Prostate gland (tissue), 2 donors: ENCODE measurements around the gene ZMAT5. TPM values are rescaled to one million over a fixed set of nuclear protein-coding genes. Genes with fewer than 3 reads are reported as not detected.

Experiments
- DNase-seq: peaks from one replicate; pipeline ENCODE4 v3.0.0-alpha.2; 2019; ENCODE audit warnings: low spot score
- H3K27ac ChIP-seq, 2 donors: fragments of 200-600 bp; sonication (generic); 2 replicates each; pipeline ENCODE4 v1.5.1; 2017 to 2019
- H3K27me3 ChIP-seq: fragments of 200-600 bp; sonication (generic); replicated peaks from 2 replicates; pipeline ENCODE4 v1.5.1; 2019; ENCODE audit not compliant: insufficient read depth
- H3K36me3 ChIP-seq, 2 donors: fragments of 200-600 bp; sonication (generic); 1 replicate in 1 of 2; 2 replicates in 1 of 2; pipeline versions ENCODE4 v1.5.1 to v1.8.1; 2017 to 2019
- H3K4me1 ChIP-seq: fragments of 200-600 bp; sonication (generic); replicated peaks from 2 replicates; pipeline ENCODE4 v1.5.1; 2019
- H3K4me3 ChIP-seq, 2 donors: fragments of 200-600 bp; sonication (generic); 2 replicates each; pipeline ENCODE4 v1.5.1; 2017 to 2019
- H3K9me3 ChIP-seq: fragments of 200-600 bp; sonication (generic); 2 replicates; pipeline ENCODE4 v1.5.1; 2017
- POLR2A ChIP-seq: fragments of 450-650 bp; IDR thresholded peaks from one replicate; pipeline ENCODE4 v1.6.1; 2016; ENCODE audit warnings: antibody characterized with exemption, mild to moderate bottlenecking
- POLR2AphosphoS5 ChIP-seq: sonication (generic); formaldehyde crosslinking; IDR thresholded peaks from one replicate; pipeline ENCODE4 v1.6.1; 2017; ENCODE audit warnings: antibody characterized with exemption
- WGBS: methylation state at CpG from one replicate; pipeline ENCODE4 v1.1.5; 2018; 5-methylcytosine and 5-hydroxymethylcytosine counted together
- intact Hi-C: fragments of 100-400 bp; cut with DNase I; formaldehyde crosslinking; loops from one replicate; pipeline ENCODE4 v1.14.2; 2022
- total RNA-seq, 2 donors: library from RNA; depleted of rRNA; stranded (reverse); fragments of >200 nt; gene quantifications; one replicate each; pipeline ENCODE4 v1.1.0, GENCODE V29; 2016
- TF ChIP-seq, protein P1 (sequence below), 4 experiments: fragments of 200-600 bp in 2 of 4; fragments of 450-650 bp in 2 of 4; sonication (generic) in 2 of 4; IDR thresholded peaks; 1 replicate in 3 of 4; 2 replicates in 1 of 4; pipeline ENCODE4 v1.5.1; 2016 to 2019; ENCODE audit warnings: antibody characterized with exemption in 4 of 4, mild to moderate bottlenecking in 2 of 4, moderate library complexity in 2 of 4

The ZMAT5 gene
- total RNA-seq, 2 donors from 2014 or later, result 32.9 to 33.5 TPM

DNA sequence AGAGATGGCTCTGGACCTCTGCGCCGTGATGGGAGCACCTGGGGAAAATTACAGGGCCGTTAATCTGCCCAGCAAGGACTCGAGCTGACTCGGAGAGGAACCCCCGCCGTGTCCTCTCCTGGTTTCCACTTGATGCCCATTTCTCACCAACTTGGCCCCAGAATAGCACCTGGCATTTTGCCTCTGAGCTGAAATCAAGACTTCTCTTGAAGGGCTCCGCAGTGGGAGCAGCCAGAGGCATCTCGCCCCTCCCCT, 66.0 kb downstream of the ZMAT5 start:
- no peak for DNase-seq
- WGBS, result 45% methylated on average over 9 of the region's 9 CpGs
- H3K27me3 ChIP-seq, result no peaks in the 10 kb centered on the region
- H3K36me3 ChIP-seq, result no peaks in the 10 kb centered on the region
- TF ChIP-seq, protein P1, sequence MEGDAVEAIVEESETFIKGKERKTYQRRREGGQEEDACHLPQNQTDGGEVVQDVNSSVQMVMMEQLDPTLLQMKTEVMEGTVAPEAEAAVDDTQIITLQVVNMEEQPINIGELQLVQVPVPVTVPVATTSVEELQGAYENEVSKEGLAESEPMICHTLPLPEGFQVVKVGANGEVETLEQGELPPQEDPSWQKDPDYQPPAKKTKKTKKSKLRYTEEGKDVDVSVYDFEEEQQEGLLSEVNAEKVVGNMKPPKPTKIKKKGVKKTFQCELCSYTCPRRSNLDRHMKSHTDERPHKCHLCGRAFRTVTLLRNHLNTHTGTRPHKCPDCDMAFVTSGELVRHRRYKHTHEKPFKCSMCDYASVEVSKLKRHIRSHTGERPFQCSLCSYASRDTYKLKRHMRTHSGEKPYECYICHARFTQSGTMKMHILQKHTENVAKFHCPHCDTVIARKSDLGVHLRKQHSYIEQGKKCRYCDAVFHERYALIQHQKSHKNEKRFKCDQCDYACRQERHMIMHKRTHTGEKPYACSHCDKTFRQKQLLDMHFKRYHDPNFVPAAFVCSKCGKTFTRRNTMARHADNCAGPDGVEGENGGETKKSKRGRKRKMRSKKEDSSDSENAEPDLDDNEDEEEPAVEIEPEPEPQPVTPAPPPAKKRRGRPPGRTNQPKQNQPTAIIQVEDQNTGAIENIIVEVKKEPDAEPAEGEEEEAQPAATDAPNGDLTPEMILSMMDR (IDR thresholded peaks at IDR 0.05), result no peak
- TF ChIP-seq POLR2A, result no peak
- TF ChIP-seq POLR2AphosphoS5, result no peak
- no peaks in the 10 kb centered on the region for H3K9me3 ChIP-seq
- H3K4me3 ChIP-seq, result no peak overlapping the region
- no peak overlapping the region for H3K27ac ChIP-seq
- H3K4me1 ChIP-seq, result no peaks in the 10 kb centered on the region
- intact Hi-C loops, result no loop called here

DNA sequence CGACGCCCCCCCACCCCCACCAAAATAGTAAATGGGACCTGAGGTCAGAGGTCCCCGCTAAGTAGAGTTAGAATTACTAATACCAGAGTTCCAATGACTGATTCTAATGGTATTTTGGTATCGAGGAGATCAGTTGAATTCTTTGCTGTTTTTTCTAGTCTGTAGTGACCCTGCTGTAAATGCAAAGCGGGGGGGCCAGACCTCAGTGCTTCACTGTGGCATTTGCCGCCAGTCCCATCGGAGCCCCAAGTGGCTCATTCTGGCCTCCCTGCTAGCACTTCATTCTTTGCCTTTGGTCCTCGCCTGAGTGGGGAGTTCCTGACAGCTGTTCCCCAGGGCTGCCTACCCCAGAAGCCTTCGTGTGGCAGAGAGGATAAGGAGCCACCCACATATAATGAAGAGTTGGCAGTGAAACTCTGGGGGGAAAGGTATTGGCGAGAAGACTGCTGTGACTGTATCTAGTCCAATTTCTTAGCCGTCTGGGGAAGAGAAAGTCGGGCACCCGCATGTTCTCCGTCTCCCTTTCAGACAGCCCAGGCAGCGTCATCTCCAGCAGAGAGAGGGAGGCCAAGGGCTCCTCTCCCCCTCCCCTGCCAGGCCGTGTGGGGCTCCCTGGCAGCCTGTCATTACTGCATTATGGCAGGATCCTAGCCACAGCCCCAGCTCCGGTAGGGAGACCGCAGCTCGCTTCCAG, 66.5 kb downstream of the ZMAT5 start:
- no peaks in the 10 kb centered on the region for H3K27me3 ChIP-seq
- WGBS, result 56% methylated on average over 19 of the region's 19 CpGs
- no peaks in the 10 kb centered on the region for H3K4me1 ChIP-seq
- no peaks in the 10 kb centered on the region for H3K9me3 ChIP-seq
- no peak for DNase-seq
- H3K27ac ChIP-seq, result no peak overlapping the region
- intact Hi-C loops, result no loop called here
- TF ChIP-seq POLR2A (no peak), POLR2AphosphoS5 (no peak)
- TF ChIP-seq, protein P1 (IDR thresholded peaks at IDR 0.05), result no peak
- no peaks in the 10 kb centered on the region for H3K36me3 ChIP-seq
- H3K4me3 ChIP-seq, result no peak overlapping the region

DNA sequence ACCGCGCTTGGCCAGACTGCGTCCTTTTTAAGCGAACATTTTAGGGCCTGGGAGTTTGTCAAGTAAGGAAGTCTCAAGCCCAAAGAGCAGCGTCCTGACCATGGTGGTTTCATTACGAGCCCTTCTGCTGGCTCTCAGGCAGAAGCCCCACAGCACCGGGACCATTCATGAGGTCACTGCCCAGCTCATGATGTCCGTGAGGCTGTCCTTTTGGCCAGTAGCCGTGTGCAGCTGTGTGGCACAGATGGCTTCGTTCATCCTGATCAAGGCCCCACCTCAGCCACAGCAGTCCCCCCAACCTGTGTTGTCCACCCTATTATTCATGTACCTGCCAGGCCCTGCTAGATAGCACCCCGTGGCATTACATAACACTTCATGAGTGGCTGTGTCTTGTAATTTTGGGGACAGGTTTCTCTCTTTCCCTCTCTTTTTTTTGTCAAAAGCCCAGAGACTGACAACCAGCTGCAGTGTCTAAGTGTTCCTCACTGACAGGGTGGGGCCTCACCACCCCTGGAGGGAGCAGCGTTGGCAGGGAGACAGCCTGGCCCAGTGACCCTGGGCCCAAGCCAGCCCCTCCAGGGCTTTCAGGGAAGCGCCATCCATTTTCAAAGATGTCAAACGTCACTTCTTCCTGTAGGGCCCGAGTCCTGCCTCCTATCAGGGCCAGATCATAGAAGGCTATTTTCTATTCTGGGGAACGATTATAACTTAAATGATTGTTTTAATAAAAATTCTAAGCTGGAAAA, 68.8 kb downstream of the ZMAT5 start:
- Histone ChIP-seq H3K27ac (no peak overlapping the region), H3K9me3 (no peaks in the 10 kb centered on the region), H3K36me3 (no peaks in the 10 kb centered on the region), H3K4me3 (no peak overlapping the region), H3K27me3 (no peaks in the 10 kb centered on the region), H3K4me1 (no peaks in the 10 kb centered on the region)
- intact Hi-C loops, result loop anchor here (10.0 kb wide), 1 partner anchor 307 kb away; no protein-coding TSS in a partner anchor
- WGBS, result 80% methylated on average over 15 of the region's 16 CpGs
- no peak for DNase-seq
- TF ChIP-seq, protein P1 (IDR thresholded peaks at IDR 0.05), result no peak
- TF ChIP-seq POLR2AphosphoS5, result no peak
- no peak for TF ChIP-seq POLR2A

DNA sequence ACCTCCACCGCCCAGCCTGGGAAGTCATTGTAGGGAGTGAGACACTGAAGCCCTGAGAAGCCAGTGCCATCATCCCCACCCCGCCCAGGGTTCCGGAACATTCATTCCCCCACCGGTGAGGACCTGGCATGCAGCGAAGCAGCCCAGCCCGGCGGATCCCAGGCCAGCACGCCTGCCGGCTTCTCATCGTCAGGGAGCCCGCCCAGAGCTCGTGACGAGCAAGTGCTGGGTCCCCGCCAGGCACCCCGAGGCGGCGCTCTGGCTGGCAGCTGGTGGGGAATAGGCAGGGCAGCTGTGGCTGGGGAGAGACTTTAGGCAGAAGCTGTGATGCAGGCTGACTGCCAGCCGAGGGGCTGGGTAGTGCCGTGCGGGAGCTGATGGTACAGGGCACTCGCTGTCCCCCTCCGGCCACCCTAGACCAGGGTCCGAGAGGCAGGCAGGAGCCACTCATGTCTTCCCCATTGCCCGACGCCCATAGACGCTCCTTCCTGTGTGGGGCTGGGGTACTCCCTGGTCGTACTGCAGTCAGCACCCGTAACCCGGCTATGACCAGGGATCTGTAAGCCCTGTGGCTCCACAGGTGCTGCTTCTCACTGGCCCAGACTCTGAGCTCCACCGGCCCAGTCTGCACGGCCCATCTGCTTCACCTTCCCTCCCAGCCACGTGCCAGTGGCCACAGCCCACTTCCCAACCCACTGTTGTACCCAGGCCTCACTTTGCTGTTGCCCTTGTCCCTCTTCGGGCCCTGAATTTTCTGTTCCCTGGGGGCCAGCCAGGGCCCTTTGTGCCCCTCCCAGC, 71.5 kb downstream of the ZMAT5 start:
- WGBS, result 72% methylated on average over 33 of the region's 33 CpGs
- Histone ChIP-seq H3K4me3 (no peak overlapping the region), H3K9me3 (no peaks in the 10 kb centered on the region), H3K36me3 (no peaks in the 10 kb centered on the region), H3K4me1 (no peaks in the 10 kb centered on the region), H3K27me3 (no peaks in the 10 kb centered on the region), H3K27ac (no peak overlapping the region)
- no peak for TF ChIP-seq POLR2A
- TF ChIP-seq POLR2AphosphoS5, result peak; percentile 77
- TF ChIP-seq, protein P1 (IDR thresholded peaks at IDR 0.05), result peak in 1 of 4 experiments; percentile 9
- DNase-seq, result peak; percentile 81
- intact Hi-C loops, result loop anchor here (10.0 kb wide), 1 partner anchor 309 kb away; no protein-coding TSS in a partner anchor
